ENCODE data around the gene NXT1.

Gene NXT1

GRCh38 chr20:23361119-23361475 is 10.5 kb downstream of the NXT1 start:
- DNase-seq (ENCODE audit: low spot score), result no peak

DNA sequence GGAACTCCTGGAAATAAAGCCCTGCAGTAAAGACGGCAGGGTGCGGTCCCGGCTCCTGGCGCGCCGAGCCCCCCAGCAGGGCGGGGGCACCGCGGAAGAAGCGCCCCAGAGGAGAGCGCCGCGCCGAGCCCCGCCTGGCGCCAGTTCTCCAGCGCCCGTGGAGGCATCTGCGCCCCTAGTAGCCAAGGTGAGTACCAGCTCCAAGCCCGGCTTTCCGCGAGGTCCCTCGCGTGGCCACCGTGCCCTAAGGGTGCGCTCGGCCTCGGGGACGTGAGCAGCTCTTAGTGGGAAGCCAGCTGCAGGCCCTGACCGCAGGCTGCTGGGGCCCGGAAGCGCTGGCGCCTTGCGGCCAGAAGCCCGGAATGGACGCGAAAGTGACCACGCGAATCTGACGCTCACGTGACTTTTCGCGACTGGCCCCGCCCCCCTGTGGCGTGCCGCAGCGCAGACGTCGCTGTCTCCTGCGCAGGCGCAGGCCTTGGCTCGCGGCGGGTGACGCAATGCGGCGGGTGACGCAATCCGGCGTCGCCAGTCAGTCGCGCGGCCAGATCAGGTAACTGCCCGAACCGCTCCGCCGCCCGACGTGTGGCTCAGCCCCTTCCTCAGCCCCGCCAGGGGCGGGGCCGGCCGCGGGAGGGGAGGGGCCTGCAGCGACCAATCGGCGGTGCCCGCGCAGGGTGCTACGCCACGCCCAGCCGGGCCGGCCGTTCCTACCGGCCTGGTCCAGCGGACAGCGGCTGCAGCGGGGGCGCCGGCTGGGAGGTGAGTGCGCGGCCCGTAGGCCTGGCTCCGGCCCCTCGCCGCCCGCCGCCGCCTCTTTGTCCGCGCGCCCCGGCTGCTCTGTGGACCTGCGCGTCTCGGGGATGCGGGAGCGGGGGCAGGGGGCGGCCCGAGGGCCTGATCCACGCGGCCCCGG is 11.1 kb downstream of the NXT1 start, which contains the start of gene GZF1:
Gene GZF1 (plus strand): TSS at position 707 of the 916 bp plus-strand sequence. CDS start 2,202 bp downstream, outside the sequence.
- peak; percentile 98 for DNase-seq (ENCODE audit: low spot score)

DNA sequence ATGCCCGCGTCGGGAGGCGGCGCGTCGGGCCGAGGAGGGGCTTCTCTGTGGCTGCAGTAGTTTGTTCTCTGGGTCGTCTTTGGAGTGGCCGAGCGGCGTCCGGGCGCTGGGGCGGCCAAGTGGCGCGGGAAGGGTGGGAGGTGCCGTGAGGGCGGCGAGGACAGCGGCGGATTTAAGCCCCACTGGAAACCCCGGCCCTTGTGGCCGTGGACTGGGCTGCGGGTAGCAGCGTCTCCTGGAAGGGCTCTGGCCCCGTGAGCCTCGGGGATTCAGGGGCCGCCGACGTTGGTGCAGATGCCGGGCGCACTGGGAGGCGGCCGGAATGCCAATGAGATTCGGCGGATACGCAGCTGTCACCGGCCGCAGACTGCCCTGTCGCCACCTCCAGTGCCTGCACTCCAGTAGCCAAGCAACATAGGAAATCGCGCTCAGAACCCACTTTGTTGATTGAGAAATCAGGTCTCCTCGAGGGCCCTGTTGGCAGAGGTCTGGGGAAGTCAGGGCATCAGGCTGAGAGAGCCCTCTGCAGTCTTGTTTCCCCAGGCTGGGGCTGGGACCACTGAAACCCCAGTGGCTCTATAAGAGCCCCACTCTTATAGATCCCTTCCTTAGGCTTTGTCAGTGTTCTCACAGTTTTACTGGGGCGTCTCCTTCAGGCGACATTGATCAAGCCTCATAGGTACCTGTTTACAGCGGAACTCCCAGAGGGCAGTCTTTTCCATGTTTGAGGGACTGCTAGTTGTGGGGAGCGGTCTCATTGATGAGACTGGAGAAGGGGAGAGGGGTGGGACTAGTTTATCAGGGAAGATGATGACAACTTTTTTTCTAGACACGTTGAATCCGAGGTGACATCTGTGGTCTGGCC is 12.0 kb downstream of the NXT1 start:
- peak; percentile 54 for DNase-seq (ENCODE audit: low spot score)

DNA sequence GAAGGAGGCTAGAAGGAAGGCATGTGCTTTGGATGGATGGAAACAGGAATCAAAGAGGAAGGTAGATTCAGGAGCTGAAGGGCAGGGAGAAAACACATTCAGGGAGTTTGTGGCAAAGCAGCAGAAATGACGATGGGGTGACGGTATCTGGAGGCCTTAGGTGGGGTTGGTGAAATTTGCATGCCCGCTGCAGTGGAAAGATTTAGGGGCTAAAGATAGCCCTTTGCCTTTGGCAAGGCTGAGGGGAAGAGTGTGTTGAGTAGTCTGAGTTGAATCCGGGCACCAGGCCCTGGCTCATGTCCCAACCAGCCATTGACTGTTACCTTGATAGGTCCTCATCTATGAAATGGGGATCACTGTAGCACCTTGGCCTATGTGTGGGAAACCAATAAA is 12.7 kb downstream of the NXT1 start:
- DNase-seq (ENCODE audit: low spot score), result no peak

DNA sequence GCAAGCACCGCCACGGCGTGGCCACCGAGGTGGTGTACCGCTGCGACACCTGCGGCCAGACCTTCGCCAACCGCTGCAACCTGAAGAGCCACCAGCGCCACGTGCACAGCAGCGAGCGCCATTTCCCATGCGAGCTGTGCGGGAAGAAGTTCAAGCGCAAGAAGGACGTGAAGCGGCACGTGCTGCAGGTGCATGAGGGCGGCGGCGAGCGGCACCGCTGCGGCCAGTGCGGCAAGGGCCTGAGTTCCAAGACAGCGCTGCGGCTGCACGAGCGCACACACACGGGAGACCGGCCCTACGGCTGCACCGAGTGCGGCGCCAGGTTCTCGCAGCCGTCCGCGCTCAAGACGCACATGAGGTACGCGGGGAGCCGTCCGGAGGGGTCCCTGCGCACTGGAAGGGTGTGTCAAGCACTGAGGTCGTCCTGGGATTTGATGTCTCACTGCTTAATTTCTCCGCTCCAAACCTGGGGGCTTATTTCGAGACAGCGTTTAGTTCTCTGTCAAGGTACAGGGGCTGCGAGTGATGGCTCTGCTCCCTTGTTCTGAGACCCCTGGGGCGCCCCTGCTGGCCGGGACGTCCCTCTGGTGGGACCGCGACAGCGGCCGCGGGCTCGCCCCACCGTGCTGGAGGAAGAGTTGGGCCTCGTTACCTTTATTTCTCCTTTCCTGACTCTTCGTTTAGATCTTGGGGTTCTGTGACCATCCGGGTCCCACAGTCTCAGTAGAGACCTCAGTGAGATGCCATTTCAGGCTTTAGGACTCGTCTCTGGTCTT is 15.0 kb downstream of the NXT1 start:
- DNase-seq (ENCODE audit: low spot score), result no peak

- DNase-seq (ENCODE audit: low spot score), result no peak
Measured at GRCh38 chr20:23366384-23366783, 15.8 kb downstream of the NXT1 start.

DNA sequence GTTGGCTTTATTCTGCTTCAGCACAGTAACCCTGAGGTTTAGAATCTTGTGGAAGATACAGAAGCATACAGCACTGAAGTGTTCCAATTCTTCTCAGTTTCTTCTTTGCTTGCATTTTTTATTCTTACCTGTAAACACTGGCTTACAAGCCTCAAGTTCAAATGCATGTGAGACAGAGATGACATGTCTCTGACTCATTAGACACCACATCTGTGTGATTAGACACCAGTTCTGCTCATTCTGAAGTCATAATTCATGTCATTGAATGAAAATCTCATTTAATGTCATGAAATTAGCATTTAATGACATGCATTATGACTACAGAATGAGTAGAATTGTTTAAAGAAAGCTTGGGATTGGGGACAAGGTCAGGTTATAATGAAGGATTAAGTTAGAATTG is 17.2 kb downstream of the NXT1 start:
- no peak for DNase-seq (ENCODE audit: low spot score)

GRCh38 chr20:23368316-23369071 is 17.9 kb downstream of the NXT1 start:
- no peak for DNase-seq (ENCODE audit: low spot score)

GRCh38 chr20:23369072-23369823 is 18.7 kb downstream of the NXT1 start:
- DNase-seq (ENCODE audit: low spot score), result no peak

DNA sequence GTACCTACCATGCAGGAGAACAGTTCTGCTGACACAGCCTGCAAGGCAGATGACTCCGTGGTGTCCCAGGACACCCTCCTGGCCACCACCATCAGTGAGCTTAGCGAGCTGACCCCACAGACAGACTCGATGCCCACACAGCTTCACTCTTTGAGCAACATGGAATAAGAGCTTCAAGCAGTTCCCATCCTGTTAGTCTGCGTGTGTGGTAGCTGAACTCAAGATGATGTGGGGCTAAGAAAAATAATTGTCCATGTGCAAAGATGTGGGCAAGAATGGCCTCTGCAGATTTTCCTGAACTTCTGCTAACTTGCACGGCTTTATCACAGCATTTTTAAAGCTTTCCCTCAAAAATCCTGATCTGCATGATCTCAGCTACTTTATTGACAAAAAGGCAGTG is 19.7 kb downstream of the NXT1 start:
- no peak for DNase-seq (ENCODE audit: low spot score)

GRCh38 chr20:23370873-23371272 is 20.3 kb downstream of the NXT1 start:
- no peak for DNase-seq (ENCODE audit: low spot score)

GRCh38 chr20:23371496-23371895 is 20.9 kb downstream of the NXT1 start:
- no peak for DNase-seq (ENCODE audit: low spot score)

GRCh38 chr20:23374441-23374840 is 23.9 kb downstream of the NXT1 start:
- no peak for DNase-seq (ENCODE audit: low spot score)

GRCh38 chr20:23375827-23376226 is 25.2 kb downstream of the NXT1 start:
- DNase-seq (ENCODE audit: low spot score), result no peak

- no peak for DNase-seq (ENCODE audit: low spot score)
Measured at GRCh38 chr20:23379772-23380171, 29.2 kb downstream of the NXT1 start.

GRCh38 chr20:23381876-23382275 is 31.3 kb downstream of the NXT1 start:
- no peak for DNase-seq (ENCODE audit: low spot score)

DNA sequence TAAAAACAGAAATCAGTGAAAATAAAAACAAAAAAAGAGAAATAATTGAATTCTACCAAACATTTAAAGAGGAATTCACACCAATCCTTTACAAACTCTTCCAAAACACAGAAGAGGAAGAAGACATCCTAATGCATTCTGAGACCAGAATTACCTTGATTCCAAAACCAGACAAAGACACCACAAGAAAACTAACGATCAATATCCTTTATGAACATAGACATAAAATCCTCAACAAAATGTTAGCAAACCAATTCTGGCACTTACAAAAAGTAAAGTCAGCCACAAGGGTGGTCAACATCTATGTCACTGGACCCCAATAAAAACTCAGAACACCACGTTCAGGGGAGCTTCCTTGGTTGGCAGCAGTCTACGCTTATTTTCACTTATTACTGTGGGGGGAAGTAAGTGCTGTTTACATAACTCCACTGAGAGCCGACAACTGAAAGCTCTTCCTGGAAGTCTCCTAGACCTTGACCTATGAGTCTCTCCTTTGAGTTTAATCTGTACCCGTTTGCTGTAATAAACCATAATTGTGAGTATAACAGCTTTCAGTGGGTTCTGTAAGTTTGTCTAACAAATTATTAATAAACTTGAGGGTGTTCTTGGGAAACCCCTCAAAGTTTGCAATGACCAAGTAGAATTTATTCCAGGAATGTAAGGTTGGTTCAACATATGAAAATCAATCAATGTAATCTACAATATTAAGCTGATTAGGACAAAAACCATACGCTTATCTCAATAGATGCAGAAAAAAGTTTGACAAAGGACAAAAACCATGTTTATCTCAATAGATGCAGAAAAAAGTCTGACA is 35.9 kb downstream of the NXT1 start:
- DNase-seq (ENCODE audit: low spot score), result no peak

DNA sequence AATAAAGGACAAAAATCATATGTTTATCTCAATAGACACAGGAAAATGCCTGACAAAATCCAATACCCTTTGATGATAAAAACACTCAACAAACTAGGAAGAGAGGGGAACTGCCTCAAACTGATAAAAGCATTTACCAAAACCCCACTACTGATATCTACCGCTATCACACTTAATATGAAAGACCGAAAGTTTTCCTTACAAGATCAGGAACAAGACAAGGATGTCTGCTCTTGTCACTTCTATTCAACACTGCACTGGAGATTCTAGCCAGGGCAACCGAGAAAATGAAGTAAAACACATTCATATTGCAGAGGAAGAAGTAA is 36.5 kb downstream of the NXT1 start:
- DNase-seq (ENCODE audit: low spot score), result no peak

DNA sequence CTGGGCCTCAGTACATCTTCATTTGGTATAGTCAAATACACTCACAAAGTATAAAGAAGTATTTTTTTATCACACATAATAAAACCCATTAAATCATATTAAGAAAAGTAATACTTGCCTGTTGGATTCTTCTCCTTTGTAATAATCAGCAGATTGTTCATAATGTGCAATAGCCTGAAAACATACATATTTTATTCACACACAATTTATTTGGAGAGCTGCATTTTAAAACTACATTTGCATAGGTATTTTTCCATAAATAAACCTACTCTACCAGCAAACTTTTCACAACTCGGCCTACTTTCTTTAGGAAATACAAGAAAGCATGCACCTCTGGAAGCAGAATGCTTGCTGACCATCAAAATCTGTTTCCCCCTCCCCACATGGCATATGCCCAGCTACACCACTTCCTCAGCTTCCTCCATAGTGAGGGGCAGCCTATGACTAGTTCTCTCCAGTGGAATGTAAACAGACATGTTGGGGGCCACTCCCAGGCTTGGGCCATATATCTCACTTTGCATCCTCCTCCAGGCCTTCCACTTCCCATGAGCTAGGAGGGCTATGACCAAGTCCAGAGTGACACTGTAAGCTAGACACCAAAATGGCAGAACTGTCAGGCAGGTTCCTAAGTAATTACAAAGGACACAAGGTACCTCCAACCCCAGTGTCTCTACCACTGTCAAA is 39.6 kb downstream of the NXT1 start:
- DNase-seq (ENCODE audit: low spot score), result no peak

Data from HuH-7.5 (cell line).